Measurements from ENCODE around the gene CNMD.

DNA sequence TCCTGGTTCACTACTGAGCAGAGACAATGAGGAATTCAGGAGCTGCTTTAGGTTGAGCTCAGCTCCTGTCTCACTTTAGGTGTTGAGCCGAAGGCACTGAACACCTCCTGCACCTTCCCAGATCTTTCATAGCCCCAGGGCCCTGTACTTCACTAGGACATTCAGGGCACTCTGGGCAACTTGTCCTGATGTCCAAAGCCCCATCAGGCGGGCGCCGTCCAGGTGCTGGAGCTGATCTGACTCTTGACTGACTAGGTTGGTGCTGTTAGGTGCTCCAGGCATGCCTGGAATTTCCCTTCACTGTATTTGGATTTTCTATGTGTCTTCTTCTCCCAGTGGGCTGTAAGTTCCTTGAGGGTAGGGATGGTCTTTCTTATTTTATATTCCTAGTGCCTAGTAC lies 48.4 kb upstream of the CNMD start:
- TF ChIP-seq, protein P1, sequence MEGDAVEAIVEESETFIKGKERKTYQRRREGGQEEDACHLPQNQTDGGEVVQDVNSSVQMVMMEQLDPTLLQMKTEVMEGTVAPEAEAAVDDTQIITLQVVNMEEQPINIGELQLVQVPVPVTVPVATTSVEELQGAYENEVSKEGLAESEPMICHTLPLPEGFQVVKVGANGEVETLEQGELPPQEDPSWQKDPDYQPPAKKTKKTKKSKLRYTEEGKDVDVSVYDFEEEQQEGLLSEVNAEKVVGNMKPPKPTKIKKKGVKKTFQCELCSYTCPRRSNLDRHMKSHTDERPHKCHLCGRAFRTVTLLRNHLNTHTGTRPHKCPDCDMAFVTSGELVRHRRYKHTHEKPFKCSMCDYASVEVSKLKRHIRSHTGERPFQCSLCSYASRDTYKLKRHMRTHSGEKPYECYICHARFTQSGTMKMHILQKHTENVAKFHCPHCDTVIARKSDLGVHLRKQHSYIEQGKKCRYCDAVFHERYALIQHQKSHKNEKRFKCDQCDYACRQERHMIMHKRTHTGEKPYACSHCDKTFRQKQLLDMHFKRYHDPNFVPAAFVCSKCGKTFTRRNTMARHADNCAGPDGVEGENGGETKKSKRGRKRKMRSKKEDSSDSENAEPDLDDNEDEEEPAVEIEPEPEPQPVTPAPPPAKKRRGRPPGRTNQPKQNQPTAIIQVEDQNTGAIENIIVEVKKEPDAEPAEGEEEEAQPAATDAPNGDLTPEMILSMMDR (IDR thresholded peaks at IDR 0.05 in 4 of 5, conservative IDR thresholded peaks at IDR 0.05 in 1 of 5), result no peak
- TF ChIP-seq POLR2A (IDR thresholded peaks at IDR 0.05), result no peak
